Activated CD4-positive, alpha-beta T cell treated with anti-CD3 and anti-CD28 coated beads for 24 hours (primary cell): ENCODE measurements around the gene PRIM1.
"Not testable (repeated sequence)": the region's sequence is repeated elsewhere in the genome, so short reads cannot be mapped to it uniquely, and the experiment has no call there.

ENCODE experiments used
- DNase-seq, 2 donors: peaks; one replicate each; pipeline ENCODE4 v3.0.0-alpha.2; 2020; ENCODE audit warnings: low read depth in 2 of 2

PRIM1 gene

GRCh38 chr12:56716933-56717880, 34.9 kb downstream of the PRIM1 start:
- no peak for DNase-seq

DNA sequence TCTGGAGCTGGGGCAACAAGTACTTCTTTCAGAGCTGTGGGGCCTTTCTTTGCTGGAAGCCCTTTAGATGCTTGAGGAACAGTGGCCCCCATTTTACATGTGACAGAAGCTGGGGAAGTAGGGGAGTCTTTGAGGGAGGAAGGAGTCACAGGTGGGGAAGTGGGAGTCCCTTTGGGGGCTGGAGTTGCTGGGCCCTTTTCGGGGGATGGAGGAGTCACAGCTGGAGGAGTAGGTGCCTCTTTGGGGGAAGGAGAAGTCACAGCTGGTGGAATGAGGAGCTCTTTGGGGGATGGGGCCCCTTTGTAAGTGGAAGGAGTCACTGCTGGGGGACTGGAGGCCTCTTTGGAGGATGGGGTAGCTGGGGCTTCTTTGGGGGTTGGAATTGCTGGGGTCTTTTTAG, 35.7 kb downstream of the PRIM1 start:
- DNase-seq, result no peak

GRCh38 chr12:56715798-56716197, 36.3 kb downstream of the PRIM1 start:
- no peak for DNase-seq

DNA sequence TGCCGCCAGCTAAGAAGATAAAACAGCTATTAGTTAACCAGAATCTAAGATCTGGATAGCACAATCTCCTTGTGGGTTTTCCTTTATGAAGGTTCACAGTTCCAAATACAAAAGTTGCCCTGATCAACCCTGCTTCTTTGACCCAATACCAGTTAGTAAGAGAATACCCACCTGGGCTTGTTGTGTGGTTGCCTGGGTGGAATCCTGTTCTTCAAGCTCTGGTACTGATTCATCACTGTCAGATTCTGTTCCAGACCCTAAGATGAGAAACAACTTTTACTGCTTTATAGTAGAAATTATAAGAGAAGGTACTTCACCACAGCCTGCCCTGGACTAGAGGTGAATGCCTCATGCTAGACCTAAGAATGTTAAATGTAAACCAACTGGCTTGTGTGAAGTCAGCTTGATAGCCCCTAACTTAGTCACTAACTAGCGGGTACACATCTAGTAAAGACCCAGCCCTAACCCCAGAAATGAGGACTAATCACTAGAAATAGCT, 37.6 kb downstream of the PRIM1 start:
- DNase-seq, result no peak

DNA sequence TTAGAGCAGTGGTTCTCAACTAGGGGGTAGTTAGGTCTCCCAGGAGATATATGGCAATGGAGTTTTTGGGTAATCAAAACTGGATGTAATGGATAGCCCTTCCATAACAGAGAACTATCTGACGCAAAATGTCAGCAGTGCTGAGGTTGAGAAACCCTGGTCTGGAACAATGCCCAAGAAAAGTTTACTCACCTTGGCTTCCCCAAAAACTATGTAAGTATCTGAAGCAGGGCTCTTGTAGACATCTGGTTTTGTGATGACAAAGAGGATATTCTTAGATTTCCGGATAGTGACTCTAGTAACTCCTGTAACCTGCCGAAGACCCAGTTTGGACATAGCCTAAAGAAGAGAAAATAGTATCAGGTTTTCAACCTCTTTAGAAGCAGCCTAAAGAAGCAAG, 38.8 kb downstream of the PRIM1 start:
- DNase-seq, result no peak

- no peak for DNase-seq
These were observed 42.3 kb downstream of the PRIM1 start for GRCh38 chr12:56709759-56710376.

DNA sequence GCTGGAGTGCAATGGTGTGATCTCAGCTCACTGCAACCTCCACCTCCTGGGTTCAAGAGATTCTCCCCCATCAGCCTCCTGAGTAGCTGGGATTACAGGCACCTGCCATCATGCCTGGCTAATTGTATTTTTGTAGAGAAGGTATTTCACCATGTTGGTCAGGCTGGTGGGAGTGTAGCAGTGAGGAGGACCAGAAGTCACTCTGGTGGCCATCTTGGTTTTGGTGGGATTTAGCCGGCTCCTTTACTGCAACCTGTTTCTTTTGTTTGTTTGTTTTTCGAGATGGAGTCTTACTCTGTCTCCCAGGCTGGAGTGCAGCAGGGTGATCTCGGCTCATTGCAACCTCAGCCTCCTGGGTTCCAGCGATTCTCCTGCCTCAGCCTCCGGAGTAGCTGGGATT, 47.6 kb downstream of the PRIM1 start:
- not testable (repeated sequence) for DNase-seq

GRCh38 chr12:56699020-56699661, 53.0 kb downstream of the PRIM1 start:
- no peak for DNase-seq

DNA sequence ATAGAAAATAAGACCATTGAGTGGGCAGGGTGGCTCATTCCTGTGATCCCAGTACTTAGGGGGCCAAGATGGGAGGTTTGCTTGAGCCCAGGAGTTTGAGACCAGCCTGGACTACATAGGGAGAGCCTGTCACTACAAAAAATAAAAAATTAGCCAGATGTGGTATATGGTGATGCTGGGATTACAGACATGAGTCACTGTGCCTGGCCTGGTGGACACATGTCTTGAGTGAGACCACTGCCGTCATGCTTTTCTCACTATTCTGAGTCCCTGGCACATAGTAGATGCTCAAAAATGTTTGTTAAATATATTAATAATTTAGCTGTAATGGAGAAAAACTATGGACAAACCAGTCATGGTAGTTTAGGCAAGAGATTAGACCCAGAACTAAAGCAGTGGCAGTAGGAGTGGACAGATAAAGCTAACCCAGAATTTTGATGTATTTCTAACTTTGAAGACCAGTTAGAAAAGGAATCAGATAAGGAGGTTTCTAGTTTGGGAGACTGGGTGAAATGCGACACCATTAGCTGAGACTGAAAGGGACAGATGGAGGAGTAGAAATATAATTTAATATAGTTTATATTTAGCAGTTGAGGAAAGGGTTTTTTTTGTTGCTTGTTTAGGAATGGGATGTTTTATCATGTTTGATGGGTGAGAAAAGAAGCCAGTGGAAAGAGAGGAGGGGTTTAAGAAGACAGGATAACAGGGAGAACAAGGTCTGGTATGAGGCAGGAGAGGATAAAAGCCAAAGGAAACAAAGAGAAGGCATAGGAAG, 56.6 kb downstream of the PRIM1 start:
- DNase-seq, result no peak

- no peak for DNase-seq
These were observed 58.0 kb downstream of the PRIM1 start for GRCh38 chr12:56694161-56694560.

- DNase-seq, result no peak
These were observed 63.3 kb downstream of the PRIM1 start for GRCh38 chr12:56688846-56689109.

GRCh38 chr12:56688129-56688845, 63.8 kb downstream of the PRIM1 start, which contains the start of gene PTGES3:
Gene PTGES3, minus strand, starts transcription at chr12:56688284. Its CDS starts 285 bp downstream, at chr12:56687999.
- peak; percentile 98 for DNase-seq

GRCh38 chr12:56687223-56688128, 64.6 kb downstream of the PRIM1 start:
- DNase-seq, result peak; percentile 26 to 33

- no peak for DNase-seq
These were observed 67.3 kb downstream of the PRIM1 start for GRCh38 chr12:56684745-56685359.

DNA sequence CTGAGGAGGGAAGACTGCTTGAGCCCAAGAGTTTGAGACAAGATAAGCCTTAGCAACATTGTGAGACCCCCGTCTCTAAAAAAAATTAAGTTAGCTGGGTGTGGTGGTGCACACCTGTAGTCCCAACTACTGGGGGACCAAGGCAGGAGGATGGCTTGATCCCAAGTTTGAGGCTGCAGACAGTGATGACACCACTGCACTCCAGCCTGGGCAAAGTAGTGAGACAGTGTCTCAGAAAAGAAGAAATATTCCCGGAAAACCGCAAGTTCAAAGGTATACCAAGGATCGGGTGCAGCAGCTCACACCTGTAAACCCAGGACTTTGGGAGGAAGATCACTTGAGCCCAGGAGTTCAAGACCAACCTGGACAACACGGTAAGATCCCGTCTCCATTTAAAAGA, 69.8 kb downstream of the PRIM1 start:
- no peak for DNase-seq
